ENCODE results near the gene KCNC1.

GRCh38 chr11:17748044-17748443, 13.5 kb downstream of the KCNC1 start:
- TF ChIP-seq CTCF (IDR thresholded peaks at IDR 0.05 in 2 of 3, conservative IDR thresholded peaks at IDR 0.05 in 1 of 3; ENCODE audit: insufficient read depth in 2 of 3, low read depth in 1 of 3, low read length in 3 of 3): no peak
- TF ChIP-seq ZNF561 (CRISPR knock-in tag; conservative IDR thresholded peaks at IDR 0.05): no peak
- TF ChIP-seq ATF3 (IDR thresholded peaks at IDR 0.05): no peak
- TF ChIP-seq ATF3 (CRISPR knock-in tag; conservative IDR thresholded peaks at IDR 0.05): no peak
- TF ChIP-seq USF2 (CRISPR knock-in tag; IDR thresholded peaks at IDR 0.05): no peak
- no peak for TF ChIP-seq ETV6 (IDR thresholded peaks at IDR 0.05; ENCODE audit: borderline replicate concordance in 1 of 2, low read depth in 2 of 2, low read length in 1 of 2)
- TF ChIP-seq ETV6 (CRISPR knock-in tag; IDR thresholded peaks at IDR 0.05; ENCODE audit: borderline replicate concordance): no peak
- no peak for TF ChIP-seq ZNF583 (CRISPR knock-in tag; IDR thresholded peaks at IDR 0.05)

All from K562 (cell line).